Left hindlimb (tissue), 1 donor: ENCODE results near the gene RGS7.
"Not testable (repeated sequence)": the region's sequence is repeated elsewhere in the genome, so short reads cannot be mapped to it uniquely, and the experiment has no call there.

Experiments used
- DNase-seq: peaks from one replicate; pipeline ENCODE4 v3.0.0-alpha.2; 2018

The RGS7 gene

GRCh38 chr1:240763095-240763494, 593.9 kb downstream of the RGS7 start:
- not testable (repeated sequence) for DNase-seq

GRCh38 chr1:240762471-240762987, 594.5 kb downstream of the RGS7 start:
- DNase-seq = not testable (repeated sequence)

GRCh38 chr1:240758777-240759176, 598.2 kb downstream of the RGS7 start:
- DNase-seq = not testable (repeated sequence)

- DNase-seq = no peak
Measured at GRCh38 chr1:240758296-240758695, 598.7 kb downstream of the RGS7 start.

GRCh38 chr1:240747907-240748306, 609.1 kb downstream of the RGS7 start:
- DNase-seq = no peak

GRCh38 chr1:240743705-240744104, 613.3 kb downstream of the RGS7 start:
- DNase-seq = no peak

GRCh38 chr1:240739754-240740153, 617.3 kb downstream of the RGS7 start:
- no peak for DNase-seq

- no peak for DNase-seq
Measured at GRCh38 chr1:240739139-240739538, 617.9 kb downstream of the RGS7 start.

GRCh38 chr1:240737766-240738265, 619.2 kb downstream of the RGS7 start:
- no peak for DNase-seq

GRCh38 chr1:240737298-240737697, 619.7 kb downstream of the RGS7 start:
- DNase-seq = no peak

- DNase-seq = not testable (repeated sequence)
Measured at GRCh38 chr1:240734705-240735104, 622.3 kb downstream of the RGS7 start.

- DNase-seq = no peak
Measured at GRCh38 chr1:240734001-240734400, 623.0 kb downstream of the RGS7 start.

- no peak for DNase-seq
Measured at GRCh38 chr1:240732390-240732789, 624.6 kb downstream of the RGS7 start.
